Measurements from ENCODE around the gene TRIM74.
A peak's percentile ranks its signal among the peaks of the same experiment; 100 is the strongest.
"Not testable (repeated sequence)": the region's sequence is repeated elsewhere in the genome, so short reads cannot be mapped to it uniquely, and the experiment has no call there.

Gene TRIM74

DNA sequence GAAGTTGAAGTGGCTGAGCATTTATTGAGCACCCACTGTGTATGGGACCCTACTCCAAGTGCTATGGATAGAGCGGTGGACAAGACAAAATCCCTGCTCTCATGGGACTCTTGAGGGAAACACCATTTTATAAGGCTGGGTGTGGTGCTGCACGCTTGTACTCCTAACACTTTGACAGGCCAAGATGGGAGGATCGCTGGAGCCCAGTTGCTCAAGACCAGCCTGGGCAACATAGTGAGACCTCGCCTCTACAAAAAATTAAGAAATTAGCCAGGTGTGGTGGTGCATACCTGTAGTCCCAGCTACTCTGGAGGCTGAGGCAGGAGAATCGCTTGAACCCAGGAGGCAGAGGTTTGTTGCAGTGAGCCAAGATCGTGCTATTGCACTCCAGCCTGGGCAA, 41.5 kb downstream of the TRIM74 start:
- H3K36me3 ChIP-seq (ENCODE audit: low read depth) = peaks cover 58% of the 10 kb centered on the region
- ATAC-seq (ENCODE audit: low read depth); H3K27me3 ChIP-seq (ENCODE audit: insufficient read depth, poor library complexity, severe bottlenecking); DNase-seq (ENCODE audit: low spot score); H3K4me1 ChIP-seq (ENCODE audit: insufficient read depth, poor library complexity, severe bottlenecking); H3K9me3 ChIP-seq (ENCODE audit: severe bottlenecking); H3K27ac ChIP-seq (ENCODE audit: poor library complexity, severe bottlenecking); H3K4me3 ChIP-seq (ENCODE audit: severe bottlenecking): not testable (repeated sequence)

DNA sequence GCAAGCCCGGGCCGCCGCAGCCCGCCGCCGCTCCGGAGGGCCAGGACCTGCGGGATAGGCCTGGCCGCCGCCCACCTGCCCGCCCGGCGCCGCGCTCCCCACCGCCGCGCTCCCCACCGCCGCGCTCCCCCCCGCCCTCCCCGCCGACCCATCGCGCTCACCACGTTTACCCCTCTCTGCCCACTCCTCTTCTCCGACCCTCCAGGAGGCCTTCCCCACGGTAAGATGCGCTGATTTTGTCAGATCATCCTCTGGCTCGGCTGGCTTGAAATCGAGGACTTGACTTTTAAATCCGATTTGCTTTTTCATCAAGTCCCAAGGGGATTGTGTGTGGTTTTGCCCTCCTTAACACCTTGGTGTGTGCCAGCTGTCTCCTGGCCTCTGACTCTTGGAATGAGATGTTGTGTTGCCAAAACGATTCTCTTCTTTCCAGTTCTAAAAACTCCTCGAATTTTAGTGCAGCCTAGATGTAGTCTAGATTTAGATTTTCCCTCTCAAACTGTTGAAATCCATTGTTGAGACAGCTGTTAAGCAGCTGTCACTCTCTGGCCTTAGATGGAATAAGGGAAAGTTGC, 43.6 kb downstream of the TRIM74 start:
- H3K4me3 ChIP-seq (ENCODE audit: severe bottlenecking) = peak overlapping the region; percentile 82
- H3K4me1 ChIP-seq (ENCODE audit: insufficient read depth, poor library complexity, severe bottlenecking) = no peaks in the 10 kb centered on the region
- DNase-seq (ENCODE audit: low spot score) (no peak), ATAC-seq (ENCODE audit: low read depth) (no peak)
- H3K27me3 ChIP-seq (ENCODE audit: insufficient read depth, poor library complexity, severe bottlenecking) = no peaks in the 10 kb centered on the region
- peaks cover 46% of the 10 kb centered on the region for H3K36me3 ChIP-seq (ENCODE audit: low read depth)
- TF ChIP-seq, protein P1, sequence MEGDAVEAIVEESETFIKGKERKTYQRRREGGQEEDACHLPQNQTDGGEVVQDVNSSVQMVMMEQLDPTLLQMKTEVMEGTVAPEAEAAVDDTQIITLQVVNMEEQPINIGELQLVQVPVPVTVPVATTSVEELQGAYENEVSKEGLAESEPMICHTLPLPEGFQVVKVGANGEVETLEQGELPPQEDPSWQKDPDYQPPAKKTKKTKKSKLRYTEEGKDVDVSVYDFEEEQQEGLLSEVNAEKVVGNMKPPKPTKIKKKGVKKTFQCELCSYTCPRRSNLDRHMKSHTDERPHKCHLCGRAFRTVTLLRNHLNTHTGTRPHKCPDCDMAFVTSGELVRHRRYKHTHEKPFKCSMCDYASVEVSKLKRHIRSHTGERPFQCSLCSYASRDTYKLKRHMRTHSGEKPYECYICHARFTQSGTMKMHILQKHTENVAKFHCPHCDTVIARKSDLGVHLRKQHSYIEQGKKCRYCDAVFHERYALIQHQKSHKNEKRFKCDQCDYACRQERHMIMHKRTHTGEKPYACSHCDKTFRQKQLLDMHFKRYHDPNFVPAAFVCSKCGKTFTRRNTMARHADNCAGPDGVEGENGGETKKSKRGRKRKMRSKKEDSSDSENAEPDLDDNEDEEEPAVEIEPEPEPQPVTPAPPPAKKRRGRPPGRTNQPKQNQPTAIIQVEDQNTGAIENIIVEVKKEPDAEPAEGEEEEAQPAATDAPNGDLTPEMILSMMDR (IDR thresholded peaks at IDR 0.05; ENCODE audit: poor library complexity, severe bottlenecking) = no peak
- H3K9me3 ChIP-seq (ENCODE audit: severe bottlenecking) = no peaks in the 10 kb centered on the region
- peak overlapping the region; percentile 52 for H3K27ac ChIP-seq (ENCODE audit: poor library complexity, severe bottlenecking)

DNA sequence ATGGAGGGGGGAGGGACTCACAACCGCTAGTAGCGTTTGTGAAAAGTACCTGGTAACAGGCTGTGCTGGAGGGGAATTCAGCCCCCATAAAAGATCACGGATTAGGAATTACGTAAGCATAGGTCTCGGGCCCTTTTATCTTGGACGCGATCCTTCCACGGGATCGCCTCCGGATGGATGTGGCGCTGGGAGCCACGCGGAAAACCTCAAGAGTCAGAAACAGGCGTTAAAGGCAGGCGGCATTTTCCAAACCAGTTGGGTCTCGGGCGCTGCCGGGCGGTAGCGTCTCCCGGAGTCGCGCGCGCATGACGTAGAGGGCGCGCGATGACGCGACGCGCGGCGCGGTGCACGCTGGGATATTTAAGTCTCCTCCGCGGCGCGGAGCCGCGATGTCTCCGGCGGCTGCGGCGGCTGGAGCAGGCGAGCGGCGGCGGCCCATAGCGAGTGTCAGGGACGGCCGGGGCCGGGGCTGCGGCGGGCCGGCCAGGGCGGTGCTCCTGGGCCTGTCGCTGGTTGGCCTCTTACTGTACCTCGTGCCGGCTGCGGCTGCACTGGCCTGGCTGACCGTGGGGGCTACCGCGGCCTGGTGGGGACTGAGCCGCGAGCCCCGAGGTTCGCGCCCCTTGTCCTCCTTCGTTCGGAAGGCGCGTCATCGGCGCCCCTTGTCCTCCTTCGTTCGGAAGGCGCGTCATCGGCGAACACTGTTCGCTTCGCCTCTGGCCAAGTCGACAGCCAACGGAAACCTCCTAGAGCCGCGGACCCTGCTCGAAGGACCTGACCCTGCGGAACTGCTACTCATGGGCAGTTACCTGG, 44.3 kb downstream of the TRIM74 start, which contains the start of gene POM121:
POM121 (plus strand) TSS at position 363 of the 813 bp plus-strand sequence; CDS start at position 390, 27 bp downstream.
- Histone ChIP-seq H3K36me3 (ENCODE audit: low read depth) (peaks cover 39% of the 10 kb centered on the region), H3K9me3 (ENCODE audit: severe bottlenecking) (no peaks in the 10 kb centered on the region), H3K27ac (ENCODE audit: poor library complexity, severe bottlenecking) (peak within 1 kb of the TSS; percentile 52), H3K4me3 (ENCODE audit: severe bottlenecking) (peak within 1 kb of the TSS; percentile 82), H3K27me3 (ENCODE audit: insufficient read depth, poor library complexity, severe bottlenecking) (no peaks in the 10 kb centered on the region), H3K4me1 (ENCODE audit: insufficient read depth, poor library complexity, severe bottlenecking) (no peaks in the 10 kb centered on the region)
- TF ChIP-seq, protein P1 (IDR thresholded peaks at IDR 0.05; ENCODE audit: poor library complexity, severe bottlenecking) = no peak
- DNase-seq (ENCODE audit: low spot score) (peak; percentile 68), ATAC-seq (ENCODE audit: low read depth) (peak; percentile 87)

DNA sequence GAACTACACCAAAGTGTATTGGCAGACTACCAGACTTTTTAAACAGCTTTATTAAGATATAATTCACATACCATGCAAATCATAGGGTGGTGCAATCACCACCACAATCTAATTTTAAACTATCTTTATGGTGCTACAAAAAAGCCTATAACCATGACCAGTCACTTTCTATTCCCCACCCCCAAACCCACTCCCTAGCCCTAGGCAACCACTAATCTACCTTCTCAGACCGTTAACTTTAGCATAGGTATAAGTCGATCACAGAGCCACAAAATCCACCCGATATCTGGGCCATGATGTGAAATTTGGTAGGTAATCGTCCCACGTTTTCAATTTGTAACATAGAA, 44.9 kb downstream of the TRIM74 start:
- TF ChIP-seq, protein P1 (IDR thresholded peaks at IDR 0.05; ENCODE audit: poor library complexity, severe bottlenecking) = no peak
- DNase-seq (ENCODE audit: low spot score) = no peak
- peak; percentile 44; the same call in 2 of the 3 replicates for ATAC-seq (ENCODE audit: low read depth)

DNA sequence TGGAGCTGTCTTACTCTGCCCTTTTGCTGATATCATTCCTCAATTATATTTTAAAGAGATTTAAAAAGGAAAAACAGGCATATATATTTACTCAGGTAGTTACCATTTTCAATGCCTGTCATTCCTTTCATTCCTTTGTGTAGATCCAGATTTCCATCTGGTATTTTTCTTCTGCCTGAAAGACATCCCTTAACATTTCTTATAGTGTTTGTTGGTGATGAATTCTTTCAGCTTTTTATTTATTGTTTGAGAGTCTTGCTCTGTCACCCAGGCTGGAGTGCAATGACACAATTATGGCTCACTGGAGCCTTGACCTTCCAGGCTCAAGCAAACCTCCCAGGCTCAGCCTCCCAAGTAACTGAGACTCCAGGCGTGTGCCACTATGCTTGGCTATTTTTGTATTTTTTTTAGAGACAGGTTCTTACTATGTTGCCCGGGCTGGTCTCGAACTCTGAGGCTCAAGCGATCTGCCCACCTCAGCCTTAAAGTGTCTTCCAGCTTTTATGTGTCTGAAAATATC, 50.0 kb downstream of the TRIM74 start:
- no peak overlapping the region for H3K27ac ChIP-seq (ENCODE audit: poor library complexity, severe bottlenecking)
- H3K9me3 ChIP-seq (ENCODE audit: severe bottlenecking) = no peaks in the 10 kb centered on the region
- H3K27me3 ChIP-seq (ENCODE audit: insufficient read depth, poor library complexity, severe bottlenecking) = no peaks in the 10 kb centered on the region
- no peak overlapping the region for H3K4me3 ChIP-seq (ENCODE audit: severe bottlenecking)
- DNase-seq (ENCODE audit: low spot score) (no peak), ATAC-seq (ENCODE audit: low read depth) (no peak)
- TF ChIP-seq, protein P1 (IDR thresholded peaks at IDR 0.05; ENCODE audit: poor library complexity, severe bottlenecking) = no peak
- no peaks in the 10 kb centered on the region for H3K4me1 ChIP-seq (ENCODE audit: insufficient read depth, poor library complexity, severe bottlenecking)
- H3K36me3 ChIP-seq (ENCODE audit: low read depth) = peaks cover 14% of the 10 kb centered on the region; the same call in 1 of the 2 replicates

More for the DNA sequence above, 44.9 kb downstream of the TRIM74 start:
- Histone ChIP-seq H3K27me3 (ENCODE audit: insufficient read depth, poor library complexity, severe bottlenecking) (no peaks in the 10 kb centered on the region), H3K27ac (ENCODE audit: poor library complexity, severe bottlenecking) (peak overlapping the region; percentile 52), H3K9me3 (ENCODE audit: severe bottlenecking) (no peaks in the 10 kb centered on the region), H3K36me3 (ENCODE audit: low read depth) (peaks cover 33% of the 10 kb centered on the region), H3K4me1 (ENCODE audit: insufficient read depth, poor library complexity, severe bottlenecking) (no peaks in the 10 kb centered on the region), H3K4me3 (ENCODE audit: severe bottlenecking) (peak overlapping the region; percentile 82)

All from RWPE2 (cell line).